Suppressor macrophage treated with lipopolysaccharide for 1 hour (primary cell): ENCODE data around the gene CUX1.

ENCODE experiments used
- DNase-seq, 3 donors: peaks; one replicate each; pipeline ENCODE4 v3.0.0-alpha.2; 2020 to 2022

Gene CUX1

DNA sequence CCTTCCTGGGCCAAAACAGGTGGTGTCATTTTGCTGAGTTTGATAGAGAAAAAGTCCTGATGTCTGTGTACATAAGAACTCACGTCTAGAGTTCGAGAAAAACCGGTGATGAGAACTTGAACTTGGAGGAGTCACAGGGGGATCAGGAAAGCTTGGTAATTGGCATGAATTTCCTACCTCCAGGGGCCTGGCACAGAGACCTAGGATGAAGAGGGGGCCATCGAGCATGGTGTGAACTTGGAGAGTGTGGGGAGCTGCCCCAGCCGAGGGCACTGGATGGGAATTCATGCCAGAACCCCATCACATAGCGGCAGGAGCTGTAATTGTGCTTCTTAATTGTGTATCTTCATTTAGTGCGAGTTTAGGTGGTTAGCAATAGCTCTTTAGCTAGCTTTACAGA, 82.2 kb downstream of the CUX1 start:
- DNase-seq = no peak

GRCh38 chr7:101900103-101900502, 82.7 kb downstream of the CUX1 start:
- DNase-seq = no peak

DNA sequence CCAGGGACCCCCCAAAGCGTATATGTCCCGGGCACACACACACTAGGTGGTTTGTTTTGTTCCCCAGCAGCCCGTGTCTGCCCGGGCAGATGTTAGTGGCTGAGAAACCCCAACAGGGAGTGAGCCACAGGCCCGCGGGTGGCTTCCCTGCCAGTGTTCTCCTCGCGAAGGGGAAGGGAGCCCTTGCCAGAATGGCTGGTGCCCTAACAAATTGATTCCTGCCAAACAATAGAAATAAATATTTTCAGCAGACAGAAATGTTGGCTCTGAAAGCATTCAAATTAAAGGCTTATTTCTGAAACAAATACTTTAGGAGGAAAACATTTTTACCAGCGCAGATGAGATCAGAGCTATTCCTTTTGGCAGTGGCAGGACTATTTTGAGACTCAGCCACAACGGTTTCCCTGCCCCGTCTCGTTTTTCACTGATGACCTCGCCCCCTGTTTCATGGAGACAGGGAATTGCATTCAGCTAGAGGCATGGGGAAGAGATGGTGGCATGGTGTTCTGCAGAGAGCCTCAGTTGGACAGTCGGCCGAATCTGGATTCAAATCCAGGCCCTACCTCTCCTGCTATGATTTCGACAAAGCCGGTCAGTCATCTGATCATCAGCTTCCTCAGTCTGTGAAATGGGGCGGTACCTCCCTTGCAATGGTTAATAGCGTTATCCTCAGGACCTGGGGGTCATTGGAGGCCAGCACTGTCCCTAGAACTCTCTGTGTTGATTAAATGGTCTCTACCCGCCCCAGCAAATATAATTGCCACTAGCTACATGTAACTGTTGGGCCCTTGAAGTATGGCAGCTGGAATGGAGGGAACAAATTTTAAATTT, 84.5 kb downstream of the CUX1 start:
- no peak for DNase-seq

GRCh38 chr7:101902680-101903514, 85.5 kb downstream of the CUX1 start:
- DNase-seq = no peak

- DNase-seq = no peak
These were observed 86.1 kb downstream of the CUX1 start for GRCh38 chr7:101903515-101903868.

DNA sequence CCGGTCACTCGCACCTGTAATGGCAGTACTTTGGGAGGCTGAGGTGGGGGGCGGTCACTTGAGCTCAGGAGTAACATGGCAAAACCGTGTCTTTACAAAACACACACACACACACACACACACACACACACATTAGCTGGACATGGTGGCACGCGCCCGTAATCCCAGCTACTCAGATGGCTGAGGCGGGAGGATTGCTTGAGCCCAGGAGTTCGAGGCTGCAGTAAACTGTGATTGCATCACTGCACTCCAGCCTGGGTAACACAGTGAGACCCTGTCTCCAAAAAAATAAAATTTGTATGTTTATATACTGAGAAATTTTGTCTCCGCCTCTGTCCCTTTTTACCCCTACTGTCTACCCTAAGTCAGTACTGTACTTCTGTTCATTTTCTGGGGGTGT, 86.6 kb downstream of the CUX1 start:
- DNase-seq = no peak

GRCh38 chr7:101905203-101905865, 87.9 kb downstream of the CUX1 start:
- DNase-seq = no peak

GRCh38 chr7:101906291-101907240, 89.1 kb downstream of the CUX1 start:
- DNase-seq = peak; percentile 44 to 76 (median 51)

GRCh38 chr7:101910991-101911799, 93.8 kb downstream of the CUX1 start:
- DNase-seq = no peak

- peak; percentile 47 to 50 (median 48) for DNase-seq
These were observed 94.6 kb downstream of the CUX1 start for GRCh38 chr7:101911800-101912715.

- no peak for DNase-seq
These were observed 95.3 kb downstream of the CUX1 start for GRCh38 chr7:101912716-101913110.

DNA sequence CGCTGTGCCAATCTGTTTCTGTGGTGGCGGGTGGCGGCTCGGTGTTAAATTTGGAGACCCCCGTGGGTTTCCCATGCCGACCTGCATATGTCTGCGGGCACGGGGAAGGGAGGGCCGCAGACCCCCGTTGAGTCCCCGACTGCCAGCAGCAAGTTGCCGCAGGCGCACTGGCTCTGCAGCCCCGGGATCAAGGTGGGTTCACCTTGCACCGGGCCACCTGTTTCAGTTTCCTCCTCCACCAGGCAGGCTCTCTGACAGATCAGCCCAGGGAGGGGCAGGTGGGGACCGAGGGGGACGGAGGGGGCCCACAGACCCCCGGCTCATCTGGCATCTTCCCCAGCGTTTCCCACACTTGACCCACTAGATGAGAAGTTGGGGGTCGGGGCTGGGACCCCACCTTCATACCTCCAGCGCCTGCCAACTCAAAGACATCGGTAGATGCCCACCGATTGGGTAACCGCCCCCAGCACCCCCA, 95.9 kb downstream of the CUX1 start:
- DNase-seq = no peak

DNA sequence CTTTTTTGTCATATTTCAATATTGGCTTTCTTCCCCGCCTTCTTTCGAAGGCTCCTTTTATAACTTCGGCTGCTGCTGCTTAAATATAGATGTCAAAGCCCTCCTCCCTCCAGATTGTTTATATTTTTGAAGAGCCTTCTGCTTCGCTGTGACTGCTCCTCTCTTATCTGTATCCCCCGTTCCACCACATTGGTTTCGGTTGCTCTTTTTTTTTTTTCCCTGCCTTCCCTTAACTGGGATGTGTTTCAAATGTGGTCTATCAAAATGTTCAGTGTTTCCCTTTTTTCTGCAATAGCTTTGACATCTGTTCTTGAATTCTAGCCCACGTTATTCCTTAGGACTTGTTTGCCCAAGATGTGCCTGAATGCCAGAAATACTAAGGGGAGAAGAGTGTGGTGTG, 96.4 kb downstream of the CUX1 start:
- DNase-seq = peak; percentile 44 to 72 (median 53)

GRCh38 chr7:101915000-101915399, 97.6 kb downstream of the CUX1 start:
- DNase-seq = no peak

DNA sequence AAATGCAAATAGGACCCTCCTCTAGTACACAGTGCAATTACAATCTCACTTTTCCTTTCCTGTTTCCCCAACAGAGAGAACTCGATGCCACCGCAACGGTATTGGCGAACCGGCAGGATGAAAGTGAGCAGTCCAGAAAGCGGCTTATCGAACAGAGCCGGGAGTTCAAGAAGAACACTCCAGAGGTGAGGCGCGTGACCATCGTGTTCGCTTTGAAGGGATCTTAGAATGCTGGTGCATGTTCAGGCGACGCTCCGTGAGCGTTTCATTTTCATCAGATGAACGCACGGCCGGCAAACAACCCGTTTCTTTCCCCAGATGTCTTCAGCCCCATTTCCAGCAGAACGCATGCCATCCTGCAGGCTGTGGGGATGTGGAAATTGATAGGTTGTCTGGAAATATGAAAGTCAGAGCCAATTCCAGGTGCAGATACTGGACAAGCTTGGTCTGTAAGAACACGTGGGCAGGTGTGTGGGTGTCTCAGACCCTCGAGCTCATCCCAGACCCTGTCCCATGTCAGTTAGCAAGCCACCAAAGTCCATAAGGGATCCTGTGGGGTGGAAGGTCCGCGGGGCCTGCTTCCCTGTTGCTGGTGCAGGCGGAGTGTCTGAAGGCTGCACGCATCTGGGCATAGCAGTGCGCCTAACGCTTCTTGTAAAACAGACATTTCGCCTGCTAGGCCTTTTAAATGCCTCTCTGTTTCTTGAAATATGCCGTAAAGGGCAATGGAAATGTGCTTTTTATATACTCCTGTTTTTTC, 98.8 kb downstream of the CUX1 start:
- no peak for DNase-seq

DNA sequence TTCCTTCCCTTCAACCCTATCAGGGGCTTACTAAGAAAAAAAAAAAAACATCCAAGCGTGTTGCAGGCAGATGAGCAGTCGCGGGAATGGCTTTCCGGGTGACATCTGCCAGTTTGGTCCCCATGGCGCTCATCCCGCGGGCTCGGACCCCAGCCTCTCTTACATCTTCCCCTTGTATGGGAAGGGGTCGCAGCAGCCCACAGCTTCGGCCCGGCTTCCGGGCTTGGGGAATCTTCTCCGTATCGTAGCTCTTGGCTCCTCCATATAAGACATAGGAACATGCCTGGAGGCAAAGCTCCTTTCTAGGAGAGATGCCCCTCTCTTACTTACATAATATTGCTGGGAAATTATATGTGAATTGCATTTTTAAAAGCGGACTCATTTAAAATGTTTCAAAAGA, 99.5 kb downstream of the CUX1 start:
- DNase-seq = no peak

- DNase-seq = no peak
These were observed 100.1 kb downstream of the CUX1 start for GRCh38 chr7:101917566-101917965.

DNA sequence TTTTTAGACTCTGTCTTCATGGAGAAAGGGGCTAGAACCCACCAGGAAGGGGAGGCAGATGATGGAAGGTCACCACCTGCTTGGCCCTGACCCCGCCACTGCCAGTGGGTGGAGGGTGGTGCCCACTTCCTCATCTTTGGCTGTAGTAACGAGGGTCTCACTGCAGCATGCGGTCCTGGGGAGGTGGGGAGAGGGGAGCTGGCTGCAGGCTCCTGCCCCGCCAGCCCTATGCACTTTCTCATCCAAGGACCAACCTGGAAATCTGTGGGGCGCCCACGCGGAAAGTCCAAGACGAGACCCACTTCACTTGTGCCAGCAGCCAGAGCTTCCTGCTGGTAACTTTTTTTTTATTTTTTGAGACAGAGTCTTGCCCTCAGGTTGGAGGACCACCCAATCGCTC, 101.0 kb downstream of the CUX1 start:
- DNase-seq = no peak

DNA sequence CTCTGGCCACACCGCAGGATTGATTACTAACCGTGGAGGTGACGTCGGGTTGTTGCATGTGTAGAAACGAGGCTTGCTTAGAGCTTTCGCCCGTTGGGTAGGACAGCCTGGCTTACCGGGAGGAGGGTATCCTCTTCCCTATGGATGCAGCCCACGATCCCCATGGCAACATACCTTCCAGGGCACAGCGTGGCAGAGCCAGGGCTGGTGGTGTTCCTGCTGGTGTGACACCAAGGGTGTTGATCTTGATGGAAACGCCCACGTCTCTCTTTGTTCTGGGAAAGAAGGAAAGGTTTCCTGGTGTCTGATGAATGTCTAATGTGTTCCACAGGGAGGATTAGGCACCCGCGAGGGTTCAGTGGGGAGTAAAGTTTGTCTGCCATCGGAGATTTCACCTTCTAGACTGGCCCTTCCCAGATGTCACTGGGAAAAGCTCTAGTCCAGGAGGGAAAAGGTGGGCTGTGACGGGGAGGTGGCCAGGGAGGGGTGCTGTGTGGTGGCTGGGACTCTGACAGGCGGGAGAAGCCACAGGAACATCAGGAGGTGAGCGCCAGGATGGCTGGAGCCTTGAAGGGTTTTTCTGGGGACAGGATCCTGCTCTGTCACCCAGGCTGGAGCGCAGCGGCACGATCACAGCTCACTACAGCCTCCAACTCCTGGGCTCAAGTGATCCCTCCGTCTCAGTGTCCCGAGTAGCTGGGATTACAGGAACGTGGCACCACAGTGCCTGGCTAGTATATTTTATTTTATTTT, 102.1 kb downstream of the CUX1 start:
- DNase-seq = no peak
